Panc1 (cell line): ENCODE data around the gene TTLL5. TPM values are rescaled to one million over a fixed set of nuclear protein-coding genes. Genes with fewer than 3 reads are reported as not detected.

Experiments
- ATAC-seq: fragments of 200-7000 bp; cut with Tn5 transposase; 2 replicates; pipeline ENCODE4 v1.9.1; 2020; ENCODE audit warnings: mild to moderate bottlenecking, moderate library complexity
- BruUV-seq: library from RNA; stranded (reverse); fragments of 400-500 nt; replicated peaks from 2 replicates; lab custom pipeline; 2021; lab: Mats Ljungman, UMichigan
- CTCF ChIA-PET: fragments of 300-600 bp; sonication (Branson Sonifier 250); formaldehyde crosslinking; loops from one replicate; lab custom pipeline; 2022; ENCODE audit warnings: antibody characterized with exemption; lab: Charles Lee
- POLR2A ChIA-PET: fragments of 300-600 bp; sonication (Branson Sonifier 250); formaldehyde crosslinking; loops from one replicate; lab custom pipeline; 2022; ENCODE audit warnings: antibody characterized with exemption; lab: Charles Lee
- DNase-seq: peaks from one replicate; pipeline ENCODE4 v3.0.0-alpha.2; 2010; ENCODE audit warnings: low read depth, low spot score
- H3K27ac ChIP-seq: 2 replicates; pipeline ENCODE4 v1.5.1; 2011; ENCODE audit warnings: mild to moderate bottlenecking, low read length, inconsistent platforms
- H3K27me3 ChIP-seq: fragments of 200-500 bp; sonication (Bioruptor generic); 2 replicates; pipeline ENCODE4 v1.6.0; 2014; ENCODE audit warnings: low read length, inconsistent platforms; ENCODE audit not compliant: control insufficient read depth, insufficient read depth
- H3K36me3 ChIP-seq: fragments of 200-500 bp; sonication (Bioruptor generic); 2 replicates; pipeline ENCODE4 v1.5.1; 2014; ENCODE audit warnings: inconsistent platforms, mild to moderate bottlenecking, low read length, moderate library complexity; ENCODE audit not compliant: control insufficient read depth, insufficient read depth
- H3K4me1 ChIP-seq: 2 replicates; pipeline ENCODE4 v1.5.1; 2011; ENCODE audit warnings: inconsistent platforms, mild to moderate bottlenecking, low read length, moderate library complexity; ENCODE audit not compliant: control insufficient read depth, insufficient read depth
- H3K4me3 ChIP-seq, 2 experiments: 2 replicates each; pipeline ENCODE4 v1.5.1; 2011 to 2012; ENCODE audit warnings: low read depth in 2 of 2, low read length in 2 of 2, mild to moderate bottlenecking in 2 of 2, inconsistent platforms in 1 of 2, moderate library complexity in 1 of 2
- H3K9me3 ChIP-seq: fragments of 200-500 bp; sonication (Bioruptor generic); 2 replicates; pipeline ENCODE4 v1.5.1; 2014; ENCODE audit warnings: low read depth, mild to moderate bottlenecking, inconsistent platforms, low read length, moderate library complexity; ENCODE audit not compliant: control insufficient read depth, insufficient read depth
- POLR2AphosphoS5 ChIP-seq: IDR thresholded peaks from 2 replicates; pipeline ENCODE4 v1.6.1; 2012; ENCODE audit warnings: mild to moderate bottlenecking, low read depth, low read length, moderate library complexity
- SIN3A ChIP-seq: IDR thresholded peaks from 2 replicates; pipeline ENCODE4 v1.6.1; 2012; ENCODE audit warnings: low read depth, mild to moderate bottlenecking, low read length, moderate library complexity, borderline replicate concordance; ENCODE audit not compliant: insufficient read depth
- TCF7L2 ChIP-seq: IDR thresholded peaks from 2 replicates; pipeline ENCODE4 v1.6.1; 2011; ENCODE audit warnings: mild to moderate bottlenecking, low read depth, low read length, inconsistent platforms
- in situ Hi-C: cut with HindIII; loops from 2 replicates; pipeline ENCODE4 v1.10.0; 2016; ENCODE audit warnings: low sequenced_read_pairs, low pct_unique_long_range_greater_than_20kb
- intact Hi-C: fragments of 100-400 bp; cut with micrococcal nuclease; formaldehyde crosslinking; loops from one replicate; pipeline ENCODE4 v1.10.0; 2022; ENCODE audit not compliant: unreplicated experiment
- total RNA-seq: library from RNA; stranded (reverse); gene quantifications from one replicate; pipeline ENCODE4 v1.2.1, GENCODE V29; 2021; ENCODE audit not compliant: unreplicated experiment
- TF ChIP-seq, protein P1 (sequence below): fragments of 450-650 bp; IDR thresholded peaks from 2 replicates; pipeline ENCODE4 v1.5.1; 2017; ENCODE audit warnings: mild to moderate bottlenecking
- TF ChIP-seq, protein P2 (sequence below), 2 experiments: IDR thresholded peaks; 2 replicates each; pipeline ENCODE4 v1.6.1; 2011 to 2012; ENCODE audit warnings: low read depth in 2 of 2, control low read depth in 1 of 2, low read length in 1 of 2, mild to moderate bottlenecking in 1 of 2, moderate library complexity in 1 of 2; ENCODE audit not compliant: insufficient read depth in 1 of 2

The TTLL5 gene
- total RNA-seq, 1 experiment from 2014 or later = 23.5 TPM

DNA sequence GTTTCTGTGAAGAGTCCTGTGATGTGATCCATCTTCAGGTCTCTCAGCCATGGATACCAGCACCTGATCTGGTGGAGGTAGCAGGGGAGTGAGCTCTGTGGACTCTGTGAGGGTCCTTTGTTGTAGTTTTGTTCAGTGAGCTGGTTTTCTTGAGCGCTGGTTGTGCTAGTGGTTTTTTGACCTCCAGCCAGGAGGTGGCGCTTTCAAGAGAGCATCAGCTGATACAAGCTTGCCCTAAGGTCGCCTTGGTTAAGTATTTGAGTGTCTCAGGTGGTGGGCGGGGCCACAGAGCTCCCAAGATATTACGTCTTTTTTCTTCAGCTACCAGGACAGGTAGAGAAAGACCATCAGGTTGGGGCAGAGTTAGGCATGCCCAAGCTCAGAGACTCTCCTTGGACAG lies 139.7 kb downstream of the TTLL5 start:
- TF ChIP-seq POLR2AphosphoS5 = no peak
- TF ChIP-seq, protein P1, sequence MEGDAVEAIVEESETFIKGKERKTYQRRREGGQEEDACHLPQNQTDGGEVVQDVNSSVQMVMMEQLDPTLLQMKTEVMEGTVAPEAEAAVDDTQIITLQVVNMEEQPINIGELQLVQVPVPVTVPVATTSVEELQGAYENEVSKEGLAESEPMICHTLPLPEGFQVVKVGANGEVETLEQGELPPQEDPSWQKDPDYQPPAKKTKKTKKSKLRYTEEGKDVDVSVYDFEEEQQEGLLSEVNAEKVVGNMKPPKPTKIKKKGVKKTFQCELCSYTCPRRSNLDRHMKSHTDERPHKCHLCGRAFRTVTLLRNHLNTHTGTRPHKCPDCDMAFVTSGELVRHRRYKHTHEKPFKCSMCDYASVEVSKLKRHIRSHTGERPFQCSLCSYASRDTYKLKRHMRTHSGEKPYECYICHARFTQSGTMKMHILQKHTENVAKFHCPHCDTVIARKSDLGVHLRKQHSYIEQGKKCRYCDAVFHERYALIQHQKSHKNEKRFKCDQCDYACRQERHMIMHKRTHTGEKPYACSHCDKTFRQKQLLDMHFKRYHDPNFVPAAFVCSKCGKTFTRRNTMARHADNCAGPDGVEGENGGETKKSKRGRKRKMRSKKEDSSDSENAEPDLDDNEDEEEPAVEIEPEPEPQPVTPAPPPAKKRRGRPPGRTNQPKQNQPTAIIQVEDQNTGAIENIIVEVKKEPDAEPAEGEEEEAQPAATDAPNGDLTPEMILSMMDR = peak; percentile 32
- no peaks in the 10 kb centered on the region for H3K36me3 ChIP-seq
- no peaks in the 10 kb centered on the region for H3K9me3 ChIP-seq
- in situ Hi-C loops (no loop called here), intact Hi-C loops (no loop called here)
- POLR2A ChIA-PET = no interaction called here
- no peaks in the 10 kb centered on the region for H3K27me3 ChIP-seq
- BruUV-seq = no TSS peak
- CTCF ChIA-PET = no interaction called here
- H3K27ac ChIP-seq = no peak overlapping the region
- DNase-seq (no peak), ATAC-seq (no peak)
- H3K4me1 ChIP-seq = no peaks in the 10 kb centered on the region
- H3K4me3 ChIP-seq = no peak overlapping the region

DNA sequence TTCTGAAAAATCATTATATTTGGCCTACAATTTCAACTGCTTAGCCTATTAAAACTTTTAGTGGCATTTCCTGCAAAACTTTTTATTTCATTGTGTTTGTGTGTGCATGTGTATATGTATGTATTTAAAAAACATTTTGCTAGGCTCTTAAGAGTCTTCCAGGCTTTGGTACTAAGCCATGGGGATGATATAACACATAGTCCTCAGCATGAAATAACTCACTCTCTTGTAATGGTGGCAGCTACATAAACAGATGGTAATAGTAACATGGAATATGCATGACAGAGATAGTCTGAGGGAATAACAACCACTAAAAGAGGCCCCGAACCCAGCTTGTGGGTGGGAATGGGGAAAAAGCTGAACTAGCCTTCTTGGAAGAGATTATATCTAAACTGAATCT lies 141.4 kb downstream of the TTLL5 start:
- intact Hi-C loops (no loop called here), in situ Hi-C loops (no loop called here)
- no peak overlapping the region for H3K4me3 ChIP-seq
- ChIA-PET CTCF (interaction anchor here (1.1 kb wide), 1 partner anchor 13 kb away, joined by 3 read pairs; no protein-coding TSS in a partner anchor), POLR2A (no interaction called here)
- H3K4me1 ChIP-seq = no peaks in the 10 kb centered on the region
- H3K27ac ChIP-seq = no peak overlapping the region
- ATAC-seq (no peak), DNase-seq (no peak)
- TF ChIP-seq POLR2AphosphoS5 = no peak
- TF ChIP-seq, protein P2, sequence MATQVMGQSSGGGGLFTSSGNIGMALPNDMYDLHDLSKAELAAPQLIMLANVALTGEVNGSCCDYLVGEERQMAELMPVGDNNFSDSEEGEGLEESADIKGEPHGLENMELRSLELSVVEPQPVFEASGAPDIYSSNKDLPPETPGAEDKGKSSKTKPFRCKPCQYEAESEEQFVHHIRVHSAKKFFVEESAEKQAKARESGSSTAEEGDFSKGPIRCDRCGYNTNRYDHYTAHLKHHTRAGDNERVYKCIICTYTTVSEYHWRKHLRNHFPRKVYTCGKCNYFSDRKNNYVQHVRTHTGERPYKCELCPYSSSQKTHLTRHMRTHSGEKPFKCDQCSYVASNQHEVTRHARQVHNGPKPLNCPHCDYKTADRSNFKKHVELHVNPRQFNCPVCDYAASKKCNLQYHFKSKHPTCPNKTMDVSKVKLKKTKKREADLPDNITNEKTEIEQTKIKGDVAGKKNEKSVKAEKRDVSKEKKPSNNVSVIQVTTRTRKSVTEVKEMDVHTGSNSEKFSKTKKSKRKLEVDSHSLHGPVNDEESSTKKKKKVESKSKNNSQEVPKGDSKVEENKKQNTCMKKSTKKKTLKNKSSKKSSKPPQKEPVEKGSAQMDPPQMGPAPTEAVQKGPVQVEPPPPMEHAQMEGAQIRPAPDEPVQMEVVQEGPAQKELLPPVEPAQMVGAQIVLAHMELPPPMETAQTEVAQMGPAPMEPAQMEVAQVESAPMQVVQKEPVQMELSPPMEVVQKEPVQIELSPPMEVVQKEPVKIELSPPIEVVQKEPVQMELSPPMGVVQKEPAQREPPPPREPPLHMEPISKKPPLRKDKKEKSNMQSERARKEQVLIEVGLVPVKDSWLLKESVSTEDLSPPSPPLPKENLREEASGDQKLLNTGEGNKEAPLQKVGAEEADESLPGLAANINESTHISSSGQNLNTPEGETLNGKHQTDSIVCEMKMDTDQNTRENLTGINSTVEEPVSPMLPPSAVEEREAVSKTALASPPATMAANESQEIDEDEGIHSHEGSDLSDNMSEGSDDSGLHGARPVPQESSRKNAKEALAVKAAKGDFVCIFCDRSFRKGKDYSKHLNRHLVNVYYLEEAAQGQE (IDR thresholded peaks at IDR 0.05; ENCODE audit: insufficient read depth in 1 of 2, low read depth in 2 of 2, low read length in 1 of 2) = no peak
- TF ChIP-seq, protein P1 = no peak
- no peak for TF ChIP-seq TCF7L2
- no peak for TF ChIP-seq SIN3A
- H3K9me3 ChIP-seq = no peaks in the 10 kb centered on the region
- no peaks in the 10 kb centered on the region for H3K27me3 ChIP-seq
- no peaks in the 10 kb centered on the region for H3K36me3 ChIP-seq
- no TSS peak for BruUV-seq
